GM12878 (cell line): ENCODE data around the gene ATP10A. TPM values are rescaled to one million over a fixed set of nuclear protein-coding genes. Genes with fewer than 3 reads are reported as not detected.

ENCODE experiments used
- ATAC-seq: fragments of 200-7000 bp; cut with Tn5 transposase; 3 replicates; pipeline ENCODE4 v1.9.1; 2020; ENCODE audit warnings: mild to moderate bottlenecking, moderate library complexity
- BruUV-seq: library from RNA; stranded (reverse); fragments of 400-500 nt; replicated peaks from 2 replicates; lab custom pipeline; 2021; lab: Mats Ljungman, UMichigan
- CTCF ChIA-PET: fragments of 300-600 bp; sonication (Branson Sonifier 250); formaldehyde crosslinking; extraction: SDS; loops from one replicate; lab custom pipeline; 2021; ENCODE audit warnings: inconsistent platforms; lab: Yijun Ruan, JAX
- POLR2A ChIA-PET: fragments of 350-600 bp; formaldehyde crosslinking; extraction: SDS; loops from one replicate; lab custom pipeline; 2021; ENCODE audit warnings: inconsistent platforms; lab: Charles Lee
- RAD21 ChIA-PET: fragments of 300-600 bp; sonication (Branson Sonifier 250); formaldehyde crosslinking; loops from one replicate; lab custom pipeline; 2023; ENCODE audit warnings: antibody characterized with exemption; ENCODE audit not compliant: unreplicated experiment; lab: Charles Lee
- SMC1A ChIA-PET: fragments of 300-600 bp; sonication (Branson Sonifier 250); formaldehyde crosslinking; loops from one replicate; lab custom pipeline; 2023; ENCODE audit not compliant: unreplicated experiment, uncharacterized antibody; lab: Charles Lee
- DNase-seq: peaks from one replicate; pipeline ENCODE4 v3.0.0-alpha.2; 2011; ENCODE audit warnings: low read depth, low spot score
- FAIRE-seq: peaks from 3 replicates; lab custom pipeline; 2011; peaks lifted over from hg19 to GRCh38; lab: Jason Lieb, UNC
- H2AFZ ChIP-seq: 2 replicates; pipeline ENCODE4 v1.6.0; 2011; ENCODE audit warnings: low read depth, low read length, control low read depth; ENCODE audit not compliant: control insufficient read depth
- H3K27ac ChIP-seq: 2 replicates; pipeline ENCODE4 v1.5.1; 2011; ENCODE audit warnings: control low read depth; ENCODE audit not compliant: control insufficient read depth, insufficient read depth
- H3K27me3 ChIP-seq, 2 experiments: replicated peaks in 1 of 2; 2 replicates each; pipeline versions ENCODE4 v1.6.0 to v1.6.1; 2011; ENCODE audit warnings: low read length in 1 of 2; ENCODE audit not compliant: control insufficient read depth in 2 of 2, insufficient read depth in 2 of 2
- H3K36me3 ChIP-seq, 2 experiments: 2 replicates each; pipeline ENCODE4 v1.5.1; 2011; ENCODE audit warnings: low read length in 1 of 2; ENCODE audit not compliant: control insufficient read depth in 2 of 2, insufficient read depth in 2 of 2
- H3K4me1 ChIP-seq: 2 replicates; pipeline ENCODE4 v1.6.1; 2011; ENCODE audit warnings: mild to moderate bottlenecking, low read length, moderate library complexity, mixed read lengths; ENCODE audit not compliant: control insufficient read depth, insufficient read depth
- H3K4me2 ChIP-seq: 2 replicates; pipeline ENCODE4 v1.6.0; 2011; ENCODE audit warnings: control low read depth; ENCODE audit not compliant: control insufficient read depth, insufficient read depth
- H3K4me3 ChIP-seq: fragments of 200-600 bp; sonication (generic); 2 replicates; pipeline ENCODE4 v1.5.1; 2016
- H3K79me2 ChIP-seq: 2 replicates; pipeline ENCODE4 v1.6.0; 2011; ENCODE audit warnings: low read length; ENCODE audit not compliant: control insufficient read depth, insufficient read depth
- H3K9ac ChIP-seq: 2 replicates; pipeline ENCODE4 v1.8.0; 2011; ENCODE audit warnings: low read length, control low read depth, mixed read lengths; ENCODE audit not compliant: control insufficient read depth, insufficient read depth
- H3K9me3 ChIP-seq: replicated peaks from 3 replicates; pipeline ENCODE4 v1.5.1; 2011; ENCODE audit warnings: mild to moderate bottlenecking, low read length; ENCODE audit not compliant: control insufficient read depth, insufficient read depth
- H4K20me1 ChIP-seq: 2 replicates; pipeline ENCODE4 v1.6.0; 2011; ENCODE audit not compliant: control insufficient read depth, insufficient read depth
- DPF2 ChIP-seq: fragments of 450-650 bp; IDR thresholded peaks from 2 replicates; pipeline ENCODE4 v1.6.1; 2017; ENCODE audit warnings: mild to moderate bottlenecking
- SMAD5 ChIP-seq: IDR thresholded peaks from 2 replicates; pipeline ENCODE4 v1.6.1; 2016; ENCODE audit warnings: antibody characterized with exemption, low read depth
- SP1 ChIP-seq: IDR thresholded peaks from one replicate; pipeline ENCODE4 v1.6.1; 2011; ENCODE audit warnings: low read depth, low read length
- TCF12 ChIP-seq: IDR thresholded peaks from 2 replicates; pipeline ENCODE4 v1.6.1; 2011; ENCODE audit warnings: low read depth, mild to moderate bottlenecking, low read length
- WGBS: methylation state at CpG from one replicate; pipeline ENCODE4 v1.1.6; 2016; ENCODE audit warnings: low lambda C conversion rate; ENCODE audit not compliant: insufficient replicate concordance, insufficient coverage; ENCODE audit errors: missing lambda C conversion rate; 5-methylcytosine and 5-hydroxymethylcytosine counted together
- in situ Hi-C: fragments of 300-500 bp; cut with MboI; formaldehyde crosslinking; loops from 9 replicates; pipeline ENCODE4 v1.14.3; 2018; ENCODE audit warnings: mixed read lengths
- intact Hi-C: fragments of 100-400 bp; cut with micrococcal nuclease; formaldehyde crosslinking; loops from one replicate; pipeline ENCODE4 v1.14.2; 2022; ENCODE audit not compliant: unreplicated experiment
- polyA plus RNA-seq, 11 experiments: library from polyadenylated mRNA; depleted of rRNA in 4 of 11; unstranded in 6 of 11; stranded (reverse) in 5 of 11; fragments of >200 nt; fragmentation: Nextera tagmentation in 4 of 11; fragmentation: Illumina TruSeq in 1 of 11; extraction: Ambion mirVana in 4 of 11; extraction: Trizol in 1 of 11; gene quantifications; 1 replicate in 1 of 11; 2 replicates in 10 of 11; pipeline versions ENCODE4 v1.2.1 to v1.2.3, GENCODE V29; 2011 to 2016; ENCODE audit warnings: inconsistent platforms in 2 of 11, missing spikeins in 2 of 11, low read depth in 1 of 11
- total RNA-seq, 4 experiments: library from RNA; depleted of rRNA in 3 of 4; stranded (reverse); fragments of >200 nt in 3 of 4; fragmentation: Illumina TruSeq in 1 of 4; extraction: Trizol in 1 of 4; gene quantifications; 2 replicates each; pipeline versions ENCODE4 v1.2.1 to v1.2.3, GENCODE V29; 2013 to 2021
- TF ChIP-seq, protein P1 (sequence below): fragments of 450-650 bp; IDR thresholded peaks from 2 replicates; pipeline ENCODE4 v1.6.1; 2016; ENCODE audit warnings: mild to moderate bottlenecking, moderate library complexity, borderline replicate concordance

ATP10A gene
- total and polyA plus RNA-seq, 10 of the 15 experiments (the other 5 are each of a cell fraction or from before 2014, with no cell fraction given) = 0.04 to 1.5 (median 0.31) TPM; not detected in 2

DNA sequence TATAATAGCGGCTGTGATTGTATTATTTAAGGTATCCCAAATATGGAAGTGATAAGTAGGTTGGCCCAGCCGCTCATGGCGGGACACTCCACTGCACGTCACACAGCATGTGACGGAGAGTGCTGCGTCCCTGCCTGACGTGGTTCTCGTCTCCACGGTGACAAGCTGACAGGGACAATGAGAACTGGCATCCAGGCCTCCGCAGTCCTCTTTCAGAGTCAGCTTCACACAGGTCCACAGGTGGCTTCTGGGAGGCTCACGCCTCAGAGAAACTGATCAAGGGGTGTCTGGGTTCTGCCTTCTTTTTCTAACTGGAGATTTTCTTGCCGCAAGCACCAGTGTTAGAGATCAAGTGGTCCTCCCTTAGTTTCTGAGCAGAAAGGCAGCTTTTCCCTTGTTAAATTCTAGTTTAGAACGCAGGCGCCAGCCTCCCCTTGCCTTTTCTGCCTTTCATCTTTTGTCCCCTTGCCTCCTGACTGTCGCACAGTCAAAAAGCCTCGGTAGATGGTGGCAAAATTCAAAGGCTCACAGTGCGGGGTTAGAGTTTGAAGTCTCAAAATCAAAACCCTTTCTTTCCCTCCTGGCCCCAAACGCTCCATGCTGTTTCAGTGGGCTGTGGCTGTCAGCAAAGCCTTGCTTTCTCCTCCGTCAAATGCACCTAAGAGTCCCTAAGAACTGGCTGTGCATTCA, 120.9 kb downstream of the ATP10A start:
- no peaks in the 10 kb centered on the region; the same call in 2 of the 3 replicates for H3K9me3 ChIP-seq
- no peak overlapping the region for H3K9ac ChIP-seq
- ChIA-PET POLR2A (no interaction called here), CTCF (no interaction called here), RAD21 (no interaction called here), SMC1A (no interaction called here)
- no peaks in the 10 kb centered on the region for H3K79me2 ChIP-seq
- H3K4me2 ChIP-seq = no peak overlapping the region
- in situ Hi-C loops (loop anchor here (25.0 kb wide), 3 partner anchors 180 to 555 kb away; no protein-coding TSS in a partner anchor), intact Hi-C loops (no loop called here)
- ATAC-seq = no peak
- H4K20me1 ChIP-seq = no peaks in the 10 kb centered on the region
- H3K4me1 ChIP-seq = no peaks in the 10 kb centered on the region
- no peaks in the 10 kb centered on the region for H3K27me3 ChIP-seq
- no peak overlapping the region for H2AFZ ChIP-seq
- TF ChIP-seq DPF2 (no peak), TCF12 (no peak), SMAD5 (no peak), SP1 (no peak)
- TF ChIP-seq, protein P1, sequence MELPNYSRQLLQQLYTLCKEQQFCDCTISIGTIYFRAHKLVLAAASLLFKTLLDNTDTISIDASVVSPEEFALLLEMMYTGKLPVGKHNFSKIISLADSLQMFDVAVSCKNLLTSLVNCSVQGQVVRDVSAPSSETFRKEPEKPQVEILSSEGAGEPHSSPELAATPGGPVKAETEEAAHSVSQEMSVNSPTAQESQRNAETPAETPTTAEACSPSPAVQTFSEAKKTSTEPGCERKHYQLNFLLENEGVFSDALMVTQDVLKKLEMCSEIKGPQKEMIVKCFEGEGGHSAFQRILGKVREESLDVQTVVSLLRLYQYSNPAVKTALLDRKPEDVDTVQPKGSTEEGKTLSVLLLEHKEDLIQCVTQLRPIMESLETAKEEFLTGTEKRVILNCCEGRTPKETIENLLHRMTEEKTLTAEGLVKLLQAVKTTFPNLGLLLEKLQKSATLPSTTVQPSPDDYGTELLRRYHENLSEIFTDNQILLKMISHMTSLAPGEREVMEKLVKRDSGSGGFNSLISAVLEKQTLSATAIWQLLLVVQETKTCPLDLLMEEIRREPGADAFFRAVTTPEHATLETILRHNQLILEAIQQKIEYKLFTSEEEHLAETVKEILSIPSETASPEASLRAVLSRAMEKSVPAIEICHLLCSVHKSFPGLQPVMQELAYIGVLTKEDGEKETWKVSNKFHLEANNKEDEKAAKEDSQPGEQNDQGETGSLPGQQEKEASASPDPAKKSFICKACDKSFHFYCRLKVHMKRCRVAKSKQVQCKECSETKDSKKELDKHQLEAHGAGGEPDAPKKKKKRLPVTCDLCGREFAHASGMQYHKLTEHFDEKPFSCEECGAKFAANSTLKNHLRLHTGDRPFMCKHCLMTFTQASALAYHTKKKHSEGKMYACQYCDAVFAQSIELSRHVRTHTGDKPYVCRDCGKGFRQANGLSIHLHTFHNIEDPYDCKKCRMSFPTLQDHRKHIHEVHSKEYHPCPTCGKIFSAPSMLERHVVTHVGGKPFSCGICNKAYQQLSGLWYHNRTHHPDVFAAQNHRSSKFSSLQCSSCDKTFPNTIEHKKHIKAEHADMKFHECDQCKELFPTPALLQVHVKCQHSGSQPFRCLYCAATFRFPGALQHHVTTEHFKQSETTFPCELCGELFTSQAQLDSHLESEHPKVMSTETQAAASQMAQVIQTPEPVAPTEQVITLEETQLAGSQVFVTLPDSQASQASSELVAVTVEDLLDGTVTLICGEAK = no peak
- no TSS peak for BruUV-seq
- 55% methylated on average over 19 of the region's 19 CpGs for WGBS
- no peak overlapping the region for H3K4me3 ChIP-seq
- no peak for FAIRE-seq
- no peaks in the 10 kb centered on the region for H3K36me3 ChIP-seq
- H3K27ac ChIP-seq = no peak overlapping the region
- no peak for DNase-seq
